Mucosa of rectum (tissue), 2 donors: ENCODE data around the gene UBE2D3.

Experiments
- H3K27ac ChIP-seq, 2 donors: one replicate each; pipeline ENCODE4 v1.7.0; 2013; ENCODE audit warnings: inconsistent platforms in 2 of 2, low read depth in 2 of 2, low read length in 2 of 2
- H3K27me3 ChIP-seq, 2 donors: one replicate each; pipeline ENCODE4 v1.7.0; 2013; ENCODE audit warnings: low read length in 2 of 2; ENCODE audit not compliant: control insufficient read depth in 2 of 2, insufficient read depth in 2 of 2
- H3K36me3 ChIP-seq, 2 donors: one replicate each; pipeline ENCODE4 v1.7.0; 2013; ENCODE audit warnings: low read length in 2 of 2; ENCODE audit not compliant: control insufficient read depth in 2 of 2, insufficient read depth in 2 of 2
- H3K4me1 ChIP-seq, 2 donors: one replicate each; pipeline ENCODE4 v1.7.0; 2013; ENCODE audit warnings: low read length in 2 of 2, mild to moderate bottlenecking in 1 of 2; ENCODE audit not compliant: control insufficient read depth in 2 of 2, insufficient read depth in 2 of 2
- H3K4me3 ChIP-seq, 2 donors: one replicate each; pipeline ENCODE4 v1.7.0; 2013; ENCODE audit warnings: low read length in 2 of 2
- H3K9ac ChIP-seq, 2 donors: one replicate each; pipeline ENCODE4 v1.7.0; 2013; ENCODE audit warnings: low read length in 2 of 2, low read depth in 1 of 2, mild to moderate bottlenecking in 1 of 2
- H3K9me3 ChIP-seq, 2 donors: one replicate each; pipeline ENCODE4 v1.7.0; 2013; ENCODE audit warnings: low read length in 2 of 2; ENCODE audit not compliant: control insufficient read depth in 2 of 2
- donor health status: healthy.
- donor health status: Normal muscosa, but diverticular disease.

Gene UBE2D3

DNA sequence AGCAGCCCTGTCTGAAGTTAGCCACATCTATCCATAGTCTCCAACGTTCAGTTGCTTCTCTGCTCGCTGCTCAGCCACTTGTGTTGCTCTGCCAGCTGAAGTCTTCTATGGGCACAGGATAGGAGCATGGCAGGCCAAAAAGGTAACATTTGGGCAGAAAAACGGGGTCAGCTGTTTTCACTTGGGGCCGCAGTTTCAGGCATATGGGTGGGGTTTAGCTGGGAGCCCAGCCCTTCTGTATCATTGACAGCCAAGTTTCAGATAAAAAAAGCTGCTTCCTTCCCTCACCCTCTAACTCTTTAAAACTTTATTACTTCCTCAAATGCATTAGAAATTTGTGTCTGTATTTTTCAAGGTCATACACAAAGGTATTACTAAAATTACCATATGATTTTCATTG, 48.1 kb downstream of the UBE2D3 start:
- no peak overlapping the region for H3K27ac ChIP-seq
- peaks cover 5 to 8% of the 10 kb centered on the region in 2 donors for H3K4me1 ChIP-seq
- H3K36me3 ChIP-seq: no peaks in the 10 kb centered on the region
- peak overlapping the region in 1 of 2 donors; percentile 1 for H3K9ac ChIP-seq
- H3K4me3 ChIP-seq: peak overlapping the region; percentile 28 to 41
- no peaks in the 10 kb centered on the region for H3K9me3 ChIP-seq
- H3K27me3 ChIP-seq: no peaks in the 10 kb centered on the region

DNA sequence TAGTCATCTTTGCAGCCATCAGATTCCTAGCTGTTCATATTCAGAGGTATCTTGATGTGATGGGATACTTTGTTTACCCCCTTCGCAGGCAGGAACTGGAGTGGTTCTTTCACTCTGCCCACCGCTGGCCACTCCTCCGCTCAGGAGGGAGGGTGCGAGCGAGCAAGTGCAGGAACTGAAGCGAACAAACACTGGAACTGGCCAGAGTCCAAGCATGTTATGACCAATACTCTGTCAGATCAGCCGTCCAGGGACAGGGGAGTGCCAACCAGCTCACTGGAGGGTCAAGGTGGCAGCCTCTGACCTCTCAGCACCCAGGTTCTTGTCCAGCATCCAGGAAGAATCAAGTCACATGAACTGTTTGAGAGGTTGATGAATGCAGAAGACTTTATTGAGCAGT, 48.6 kb downstream of the UBE2D3 start:
- Histone ChIP-seq H3K27ac (no peak overlapping the region), H3K27me3 (no peaks in the 10 kb centered on the region), H3K4me1 (peaks cover 5 to 8% of the 10 kb centered on the region in 2 donors), H3K36me3 (no peaks in the 10 kb centered on the region), H3K9me3 (no peaks in the 10 kb centered on the region), H3K9ac (peak overlapping the region in 1 of 2 donors; percentile 1), H3K4me3 (peak overlapping the region; percentile 28 to 41)

- Histone ChIP-seq H3K9ac (no peak overlapping the region), H3K27ac (no peak overlapping the region), H3K36me3 (no peaks in the 10 kb centered on the region), H3K4me1 (peaks cover 5 to 8% of the 10 kb centered on the region in 2 donors), H3K9me3 (no peaks in the 10 kb centered on the region), H3K4me3 (no peak overlapping the region), H3K27me3 (no peaks in the 10 kb centered on the region)
Measured at GRCh38 chr4:102775805-102776204, 51.5 kb downstream of the UBE2D3 start.

GRCh38 chr4:102774254-102774653, 53.1 kb downstream of the UBE2D3 start:
- Histone ChIP-seq H3K27ac (no peak overlapping the region), H3K9me3 (no peaks in the 10 kb centered on the region), H3K36me3 (no peaks in the 10 kb centered on the region), H3K9ac (no peak overlapping the region), H3K4me3 (no peak overlapping the region), H3K4me1 (peaks cover 4 to 7% of the 10 kb centered on the region in 2 donors), H3K27me3 (no peaks in the 10 kb centered on the region)

GRCh38 chr4:102772738-102773340, 54.5 kb downstream of the UBE2D3 start:
- Histone ChIP-seq H3K27ac (no peak overlapping the region), H3K27me3 (no peaks in the 10 kb centered on the region), H3K4me1 (no peaks in the 10 kb centered on the region)

GRCh38 chr4:102764901-102765300, 62.5 kb downstream of the UBE2D3 start:
- no peak overlapping the region for H3K27ac ChIP-seq
- H3K36me3 ChIP-seq: no peaks in the 10 kb centered on the region
- H3K4me3 ChIP-seq: no peak overlapping the region
- no peak overlapping the region for H3K9ac ChIP-seq
- H3K4me1 ChIP-seq: peaks cover 9% of the 10 kb centered on the region in 2 donors
- no peaks in the 10 kb centered on the region for H3K9me3 ChIP-seq
- peaks cover 0 to 4% of the 10 kb centered on the region in 2 donors for H3K27me3 ChIP-seq

More at GRCh38 chr4:102772738-102773340, 54.5 kb downstream of the UBE2D3 start:
- no peaks in the 10 kb centered on the region for H3K36me3 ChIP-seq
- H3K9ac ChIP-seq: no peak overlapping the region
- no peak overlapping the region for H3K4me3 ChIP-seq
- H3K9me3 ChIP-seq: no peaks in the 10 kb centered on the region

GRCh38 chr4:102761906-102762305, 65.4 kb downstream of the UBE2D3 start:
- Histone ChIP-seq H3K36me3 (no peaks in the 10 kb centered on the region), H3K9ac (no peak overlapping the region), H3K9me3 (no peaks in the 10 kb centered on the region), H3K4me1 (peaks cover 9 to 11% of the 10 kb centered on the region in 2 donors), H3K27ac (no peak overlapping the region), H3K27me3 (peaks cover 0 to 4% of the 10 kb centered on the region in 2 donors), H3K4me3 (peak overlapping the region in 1 of 2 donors; percentile 96)

DNA sequence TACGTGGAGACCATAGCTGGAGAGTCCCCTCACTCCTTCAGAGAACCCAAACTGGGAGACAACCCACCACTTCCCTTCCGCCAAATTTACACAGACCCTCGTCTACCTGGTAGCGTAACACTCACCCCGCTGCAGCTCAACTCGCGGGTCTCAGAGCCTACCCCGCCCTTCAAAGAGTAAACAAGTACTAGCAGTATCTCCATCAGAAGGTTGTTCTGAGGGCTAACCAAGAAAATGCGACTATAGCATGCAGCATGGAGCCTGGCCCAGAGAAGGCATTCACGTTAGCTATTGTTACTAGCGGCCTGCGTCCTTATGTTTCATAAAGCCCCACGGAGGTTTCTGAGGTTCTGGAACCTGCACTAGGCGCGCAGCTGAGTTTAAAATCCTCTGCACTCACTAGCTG, 66.1 kb downstream of the UBE2D3 start:
- Histone ChIP-seq H3K36me3 (no peaks in the 10 kb centered on the region), H3K27ac (peak overlapping the region; percentile 79 to 88), H3K27me3 (peaks cover 0 to 4% of the 10 kb centered on the region in 2 donors), H3K4me1 (peaks cover 9 to 11% of the 10 kb centered on the region in 2 donors), H3K9me3 (no peaks in the 10 kb centered on the region), H3K9ac (peak overlapping the region; percentile 74 to 83), H3K4me3 (peak overlapping the region; percentile 75 to 96)

DNA sequence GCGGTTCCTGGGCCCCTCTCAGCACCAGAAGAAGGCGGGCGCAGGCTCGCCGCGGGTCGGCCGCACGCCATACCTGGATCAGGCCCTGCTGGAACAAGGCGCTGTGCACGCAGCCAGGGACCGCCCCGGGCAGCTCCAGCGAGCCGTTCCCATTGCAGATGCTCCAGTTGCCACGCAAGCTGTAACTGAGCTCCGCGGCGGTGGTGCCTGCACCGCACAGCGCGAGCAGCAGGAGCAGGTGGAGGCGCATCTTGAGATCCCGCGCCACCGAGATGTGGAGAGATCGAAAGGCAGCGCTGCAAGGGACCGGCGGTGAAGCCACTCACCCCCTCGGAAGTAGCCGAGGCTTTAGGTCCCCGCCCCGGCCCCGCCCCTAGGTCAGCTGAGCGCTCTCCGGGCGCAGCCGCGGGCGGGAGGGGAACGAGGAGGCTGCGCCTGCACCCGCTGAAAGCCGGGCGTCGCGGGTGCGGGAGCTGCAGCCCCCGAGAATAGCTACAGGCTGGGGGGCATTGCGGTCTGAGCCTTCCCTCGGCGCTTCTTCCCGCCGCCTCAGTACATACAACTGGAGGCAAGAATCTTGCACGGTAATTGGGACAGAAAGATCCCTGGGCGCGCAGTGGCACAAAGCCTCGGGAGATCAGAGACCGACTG, 66.6 kb downstream of the UBE2D3 start, which contains the start of gene MANBA:
Gene MANBA (minus strand): TSS at position 324 of the 651 bp plus-strand sequence. CDS start 74 bp downstream, at position 250.
- H3K4me3 ChIP-seq: peak within 1 kb of the TSS; percentile 75 to 96
- peak within 1 kb of the TSS; percentile 74 to 83 for H3K9ac ChIP-seq
- H3K36me3 ChIP-seq: no peaks in the 10 kb centered on the region
- no peaks in the 10 kb centered on the region for H3K9me3 ChIP-seq
- peaks cover 9 to 11% of the 10 kb centered on the region in 2 donors for H3K4me1 ChIP-seq
- peak within 1 kb of the TSS; percentile 79 to 88 for H3K27ac ChIP-seq
- peaks cover 0 to 4% of the 10 kb centered on the region in 2 donors for H3K27me3 ChIP-seq

GRCh38 chr4:102759831-102760644, 67.3 kb downstream of the UBE2D3 start:
- Histone ChIP-seq H3K27ac (peak overlapping the region; percentile 79 to 88), H3K4me1 (peaks cover 9 to 11% of the 10 kb centered on the region in 2 donors), H3K4me3 (peak overlapping the region; percentile 75 to 96), H3K9ac (peak overlapping the region; percentile 74 to 79), H3K9me3 (no peaks in the 10 kb centered on the region), H3K36me3 (no peaks in the 10 kb centered on the region), H3K27me3 (peaks cover 0 to 4% of the 10 kb centered on the region in 2 donors)
